AG04450 (cell line): Measurements from ENCODE around the gene SLC45A1. TPM values are rescaled to one million over a fixed set of nuclear protein-coding genes. Genes with fewer than 3 reads are reported as not detected.

Experiments used
- CTCF ChIA-PET: fragments of 300-600, 350-600 bp; formaldehyde crosslinking; extraction: SDS; loops from one replicate; lab custom pipeline; 2022; ENCODE audit warnings: antibody characterized with exemption, inconsistent platforms; lab: Charles Lee
- POLR2A ChIA-PET: fragments of 350-600 bp; formaldehyde crosslinking; extraction: SDS; loops from one replicate; lab custom pipeline; 2021; ENCODE audit warnings: antibody characterized with exemption, inconsistent platforms; lab: Yijun Ruan, JAX
- DNase-seq: peaks from one replicate; pipeline ENCODE4 v3.0.0-alpha.2; 2011; ENCODE audit warnings: low read depth, low spot score
- H3K27ac ChIP-seq: one replicate; pipeline ENCODE4 v1.5.1; 2012; ENCODE audit warnings: low read depth, low read length, control low read depth
- H3K27me3 ChIP-seq: one replicate; pipeline ENCODE4 v1.6.0; 2012; ENCODE audit warnings: low read length; ENCODE audit not compliant: control insufficient read depth, insufficient read depth
- H3K4me3 ChIP-seq: 2 replicates; pipeline ENCODE4 v1.5.1; 2011; ENCODE audit warnings: mild to moderate bottlenecking, low read depth, low read length, control low read depth
- H3K9me3 ChIP-seq: 2 replicates; pipeline ENCODE4 v1.5.1; 2012; ENCODE audit warnings: low read length; ENCODE audit not compliant: control insufficient read depth, insufficient read depth
- polyA plus RNA-seq: library from polyadenylated mRNA; depleted of rRNA; stranded (reverse); fragments of >200 nt; gene quantifications from 2 replicates; pipeline ENCODE4 v1.2.3, GENCODE V29; 2011
- TF ChIP-seq, protein P1 (sequence below): IDR thresholded peaks from 2 replicates; pipeline ENCODE4 v1.5.1; 2011; ENCODE audit warnings: low read depth, low read length, control low read depth, inconsistent platforms

Gene SLC45A1
- polyA plus RNA-seq, 1 experiment: 1.5 TPM

GRCh38 chr1:8361198-8361849, 43.4 kb downstream of the SLC45A1 start:
- Histone ChIP-seq H3K27ac (no peak overlapping the region), H3K27me3 (no peaks in the 10 kb centered on the region), H3K9me3 (no peaks in the 10 kb centered on the region; the same call in 1 of the 2 replicates), H3K4me3 (no peak overlapping the region)
- POLR2A ChIA-PET: no interaction called here
- no peak for DNase-seq
- CTCF ChIA-PET: no interaction called here
- TF ChIP-seq, protein P1, sequence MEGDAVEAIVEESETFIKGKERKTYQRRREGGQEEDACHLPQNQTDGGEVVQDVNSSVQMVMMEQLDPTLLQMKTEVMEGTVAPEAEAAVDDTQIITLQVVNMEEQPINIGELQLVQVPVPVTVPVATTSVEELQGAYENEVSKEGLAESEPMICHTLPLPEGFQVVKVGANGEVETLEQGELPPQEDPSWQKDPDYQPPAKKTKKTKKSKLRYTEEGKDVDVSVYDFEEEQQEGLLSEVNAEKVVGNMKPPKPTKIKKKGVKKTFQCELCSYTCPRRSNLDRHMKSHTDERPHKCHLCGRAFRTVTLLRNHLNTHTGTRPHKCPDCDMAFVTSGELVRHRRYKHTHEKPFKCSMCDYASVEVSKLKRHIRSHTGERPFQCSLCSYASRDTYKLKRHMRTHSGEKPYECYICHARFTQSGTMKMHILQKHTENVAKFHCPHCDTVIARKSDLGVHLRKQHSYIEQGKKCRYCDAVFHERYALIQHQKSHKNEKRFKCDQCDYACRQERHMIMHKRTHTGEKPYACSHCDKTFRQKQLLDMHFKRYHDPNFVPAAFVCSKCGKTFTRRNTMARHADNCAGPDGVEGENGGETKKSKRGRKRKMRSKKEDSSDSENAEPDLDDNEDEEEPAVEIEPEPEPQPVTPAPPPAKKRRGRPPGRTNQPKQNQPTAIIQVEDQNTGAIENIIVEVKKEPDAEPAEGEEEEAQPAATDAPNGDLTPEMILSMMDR: no peak

GRCh38 chr1:8362701-8363101, 44.8 kb downstream of the SLC45A1 start:
- TF ChIP-seq, protein P1: no peak

DNA sequence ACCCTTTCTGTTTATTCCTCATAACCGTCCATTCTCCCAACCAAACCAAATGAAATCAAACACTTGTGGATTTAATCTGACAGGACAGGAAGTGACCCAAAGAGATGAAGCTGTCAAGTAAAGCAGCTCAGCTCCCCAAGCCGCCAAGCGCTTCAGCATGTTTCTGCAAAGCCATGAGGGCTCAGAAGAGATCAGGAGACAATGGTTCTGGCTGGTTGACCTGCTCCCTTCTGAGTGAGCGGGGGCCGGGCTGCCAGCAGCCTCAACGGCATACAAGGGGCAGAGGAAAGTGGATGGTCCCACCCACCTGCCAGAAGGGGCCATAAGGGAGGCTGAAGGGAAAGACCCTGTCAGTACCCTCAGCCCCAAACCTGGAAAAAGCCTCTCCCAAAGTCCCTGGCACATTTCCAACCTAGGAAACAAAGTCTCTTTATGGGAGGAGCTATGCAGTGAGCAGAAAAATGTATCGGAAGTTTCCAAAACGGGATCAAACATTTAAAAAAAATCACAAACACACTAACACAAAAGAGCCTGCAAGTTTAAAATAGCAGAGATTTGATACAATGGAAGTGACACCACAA, 45.4 kb downstream of the SLC45A1 start:
- no peak for DNase-seq
- H3K4me3 ChIP-seq: no peak overlapping the region
- H3K27me3 ChIP-seq: no peaks in the 10 kb centered on the region
- no peak overlapping the region for H3K27ac ChIP-seq
- ChIA-PET CTCF (interaction anchor here (0.6 kb wide), 1 partner anchor 390 kb away, joined by 3 read pairs; no protein-coding TSS in a partner anchor), POLR2A (no interaction called here)
- no peaks in the 10 kb centered on the region; the same call in 1 of the 2 replicates for H3K9me3 ChIP-seq
- TF ChIP-seq, protein P1: no peak

More at GRCh38 chr1:8362701-8363101, 44.8 kb downstream of the SLC45A1 start:
- POLR2A ChIA-PET: no interaction called here
- Histone ChIP-seq H3K27ac (no peak overlapping the region), H3K27me3 (no peaks in the 10 kb centered on the region), H3K4me3 (no peak overlapping the region), H3K9me3 (no peaks in the 10 kb centered on the region; the same call in 1 of the 2 replicates)
- no peak for DNase-seq
- CTCF ChIA-PET: no interaction called here

DNA sequence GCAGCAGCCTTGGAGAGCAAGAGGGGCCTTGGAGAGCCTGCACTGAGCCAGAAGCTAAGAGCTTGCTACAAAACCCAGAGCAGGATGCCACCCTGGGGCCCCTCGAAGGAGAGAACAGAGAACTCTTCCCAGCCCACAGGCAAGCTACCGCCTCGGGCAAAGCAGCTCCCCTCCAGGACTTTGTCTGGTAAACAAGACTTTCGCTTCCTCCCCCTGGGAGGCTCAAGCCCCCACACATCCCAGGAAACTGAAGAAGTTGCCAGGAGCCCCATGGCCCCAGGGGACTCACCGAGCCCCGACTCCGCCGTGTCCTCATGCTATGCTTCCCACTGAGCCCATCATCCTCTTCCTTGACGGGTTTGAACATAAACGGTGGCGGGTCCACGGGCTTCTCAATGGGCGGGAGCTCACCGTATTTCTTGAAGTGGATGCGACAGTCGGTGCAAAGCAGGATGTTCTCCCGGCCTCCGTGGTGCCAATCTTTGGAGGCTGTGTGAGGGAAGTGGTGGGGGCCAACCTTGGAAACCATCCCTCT, 45.9 kb downstream of the SLC45A1 start:
- ChIA-PET POLR2A (no interaction called here), CTCF (interaction anchor here (0.6 kb wide), 1 partner anchor 390 kb away, joined by 3 read pairs; no protein-coding TSS in a partner anchor)
- TF ChIP-seq, protein P1: no peak

More for the DNA sequence above, 45.9 kb downstream of the SLC45A1 start:
- Histone ChIP-seq H3K9me3 (no peaks in the 10 kb centered on the region; the same call in 1 of the 2 replicates), H3K27ac (no peak overlapping the region), H3K27me3 (no peaks in the 10 kb centered on the region), H3K4me3 (no peak overlapping the region)
- DNase-seq: no peak
